ENCODE data around the gene CD74. TPM values are rescaled to one million over a fixed set of nuclear protein-coding genes. Genes with fewer than 3 reads are reported as not detected.
"Not testable (repeated sequence)": the region's sequence is repeated elsewhere in the genome, so short reads cannot be mapped to it uniquely, and the experiment has no call there.

CD74 gene
- polyA plus RNA-seq, 4 donors, result 139 to 321 (median 277) TPM

- DNase-seq (ENCODE audit: low read depth in 4 of 4, low spot score in 3 of 4), result no peak
These were observed 30.0 kb upstream of the CD74 start for GRCh38 chr5:150442699-150443080.

GRCh38 chr5:150441813-150442698, 29.3 kb upstream of the CD74 start:
- no peak for DNase-seq (ENCODE audit: low read depth in 4 of 4, low spot score in 3 of 4)

GRCh38 chr5:150440948-150441812, 28.5 kb upstream of the CD74 start:
- no peak for DNase-seq (ENCODE audit: low read depth in 4 of 4, low spot score in 3 of 4)

- DNase-seq (ENCODE audit: low read depth in 4 of 4, low spot score in 3 of 4), result no peak
These were observed 26.3 kb upstream of the CD74 start for GRCh38 chr5:150438873-150439546.

- DNase-seq (ENCODE audit: low read depth in 4 of 4, low spot score in 3 of 4), result peak in 3 of 4 donors; percentile 49 to 66 (median 65)
These were observed 23.5 kb upstream of the CD74 start for GRCh38 chr5:150436141-150436680.

- no peak for DNase-seq (ENCODE audit: low read depth in 4 of 4, low spot score in 3 of 4)
These were observed 21.8 kb upstream of the CD74 start for GRCh38 chr5:150434464-150434863.

GRCh38 chr5:150431574-150431973, 18.9 kb upstream of the CD74 start:
- DNase-seq (ENCODE audit: low read depth in 4 of 4, low spot score in 3 of 4), result no peak

GRCh38 chr5:150431048-150431447, 18.3 kb upstream of the CD74 start:
- DNase-seq (ENCODE audit: low read depth in 4 of 4, low spot score in 3 of 4), result no peak

- DNase-seq (ENCODE audit: low read depth in 4 of 4, low spot score in 3 of 4), result no peak
These were observed 16.7 kb upstream of the CD74 start for GRCh38 chr5:150429410-150429873.

GRCh38 chr5:150428978-150429377, 16.3 kb upstream of the CD74 start:
- no peak for DNase-seq (ENCODE audit: low read depth in 4 of 4, low spot score in 3 of 4)

GRCh38 chr5:150428106-150428876, 15.6 kb upstream of the CD74 start:
- no peak for DNase-seq (ENCODE audit: low read depth in 4 of 4, low spot score in 3 of 4)

GRCh38 chr5:150426165-150426564, 13.5 kb upstream of the CD74 start:
- DNase-seq (ENCODE audit: low read depth in 4 of 4, low spot score in 3 of 4), result not testable (repeated sequence)

- no peak for DNase-seq (ENCODE audit: low read depth in 4 of 4, low spot score in 3 of 4)
These were observed 10.0 kb upstream of the CD74 start for GRCh38 chr5:150422758-150423157.

- no peak for DNase-seq (ENCODE audit: low read depth in 4 of 4, low spot score in 3 of 4)
These were observed 9.4 kb upstream of the CD74 start for GRCh38 chr5:150422075-150422474.

GRCh38 chr5:150419630-150420270, 7.0 kb upstream of the CD74 start:
- no peak for DNase-seq (ENCODE audit: low read depth in 4 of 4, low spot score in 3 of 4)

- not testable (repeated sequence) for DNase-seq (ENCODE audit: low read depth in 4 of 4, low spot score in 3 of 4)
These were observed 1.4 kb upstream of the CD74 start for GRCh38 chr5:150413902-150414790.

GRCh38 chr5:150413176-150413901, 629 bp upstream of the CD74 start:
- no peak for DNase-seq (ENCODE audit: low read depth in 4 of 4, low spot score in 3 of 4)

Data from left renal pelvis (tissue), 4 donors.